Colonic mucosa (tissue), 4 donors: ENCODE measurements around the gene SPOP. TPM values are rescaled to one million over a fixed set of nuclear protein-coding genes. Genes with fewer than 3 reads are reported as not detected.
"Not testable (repeated sequence)": the region's sequence is repeated elsewhere in the genome, so short reads cannot be mapped to it uniquely, and the experiment has no call there.

Source experiments
- DNase-seq: peaks from one replicate; pipeline ENCODE4 v3.0.0-alpha.2; 2020
- H3K27ac ChIP-seq: fragments of 200-600 bp; one replicate; pipeline ENCODE4 v1.8.0; 2021
- H3K27me3 ChIP-seq: fragments of 200-600 bp; one replicate; pipeline ENCODE4 v1.8.0; 2021
- H3K36me3 ChIP-seq: fragments of 200-600 bp; one replicate; pipeline ENCODE4 v1.8.0; 2021
- H3K4me1 ChIP-seq: fragments of 200-600 bp; one replicate; pipeline ENCODE4 v1.8.0; 2021; ENCODE audit warnings: mild to moderate bottlenecking
- H3K4me3 ChIP-seq: fragments of 200-600 bp; one replicate; pipeline ENCODE4 v1.8.0; 2021
- H3K9ac ChIP-seq, 2 donors: one replicate each; pipeline ENCODE4 v1.7.0; 2013; ENCODE audit warnings: control low read depth in 2 of 2, low read depth in 2 of 2, low read length in 2 of 2
- H3K9me3 ChIP-seq: fragments of 200-600 bp; one replicate; pipeline ENCODE4 v1.8.0; 2021
- intact Hi-C: fragments of 100-400 bp; cut with DNase I; formaldehyde crosslinking; loops from one replicate; pipeline ENCODE4 v1.14.1; 2022
- total RNA-seq, 2 donors: library from RNA; stranded (reverse); fragmentation: NEBNext Ultra II Directional in 1 of 2; extraction: Animal tissue kit (Norgen Biotek cat#: 25700) in 1 of 2; gene quantifications; one replicate each; pipeline ENCODE4 v1.2.1, GENCODE V29; 2021
- TF ChIP-seq, protein P1 (sequence below): fragments of 200-600 bp; IDR thresholded peaks from one replicate; pipeline ENCODE4 v1.8.0; 2022; ENCODE audit warnings: antibody characterized with exemption, mild to moderate bottlenecking
- donor health status: healthy.
- donor health status: DM: no; HTN: no; CAD: no.
- donor health status: DM: no; HTN: no; CAD: no.

Gene SPOP
- total RNA-seq, 2 donors from 2014 or later: 60.5 to 83.2 TPM

DNA sequence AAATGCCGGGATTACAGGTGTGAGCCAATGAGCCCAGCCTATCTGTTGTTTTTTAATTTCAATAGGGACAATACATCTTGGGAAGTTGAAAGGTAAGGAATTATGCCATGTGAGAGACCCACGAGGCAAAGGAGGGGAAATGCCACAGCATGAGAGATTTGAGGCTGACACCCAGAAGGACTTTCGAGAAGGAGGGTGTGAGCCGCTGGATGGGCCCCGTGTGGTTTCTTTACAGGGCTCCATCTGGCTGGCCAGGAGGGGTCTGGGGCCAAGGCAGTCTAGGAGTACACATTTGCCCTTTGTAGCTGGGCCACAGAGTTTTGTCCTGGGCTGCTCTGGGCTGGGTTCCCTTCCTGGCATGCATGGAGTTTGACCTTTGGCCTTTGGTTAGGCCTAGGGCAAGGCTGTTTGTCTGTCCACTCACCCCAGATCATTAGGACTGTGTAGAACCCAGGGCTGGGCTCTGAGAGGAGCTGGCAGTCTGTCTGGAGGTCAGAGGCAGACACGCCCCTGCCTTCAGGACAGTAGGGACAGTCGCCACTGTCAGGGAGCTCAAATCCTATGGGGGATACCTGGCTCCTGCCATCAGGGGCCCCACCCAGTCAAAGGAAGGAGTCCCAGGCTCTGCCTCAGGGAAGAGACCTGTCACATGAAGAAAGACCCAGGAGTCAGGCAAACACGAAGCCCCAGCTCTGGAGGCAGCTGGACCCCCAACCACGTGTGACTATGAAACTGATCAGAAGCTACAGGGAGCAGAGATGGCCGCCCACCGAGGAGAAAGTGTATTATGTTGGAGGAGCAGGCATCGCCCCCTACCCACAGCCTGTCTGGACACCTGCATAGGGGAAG lies 126.5 kb downstream of the SPOP start:
- Histone ChIP-seq H3K27ac (no peak overlapping the region), H3K9me3 (no peaks in the 10 kb centered on the region), H3K4me3 (no peak overlapping the region), H3K9ac (no peak overlapping the region), H3K4me1 (no peaks in the 10 kb centered on the region), H3K27me3 (no peaks in the 10 kb centered on the region), H3K36me3 (no peaks in the 10 kb centered on the region)
- intact Hi-C loops: loop anchor here (10.0 kb wide), 1 partner anchor 237 kb away; no protein-coding TSS in a partner anchor
- TF ChIP-seq, protein P1, sequence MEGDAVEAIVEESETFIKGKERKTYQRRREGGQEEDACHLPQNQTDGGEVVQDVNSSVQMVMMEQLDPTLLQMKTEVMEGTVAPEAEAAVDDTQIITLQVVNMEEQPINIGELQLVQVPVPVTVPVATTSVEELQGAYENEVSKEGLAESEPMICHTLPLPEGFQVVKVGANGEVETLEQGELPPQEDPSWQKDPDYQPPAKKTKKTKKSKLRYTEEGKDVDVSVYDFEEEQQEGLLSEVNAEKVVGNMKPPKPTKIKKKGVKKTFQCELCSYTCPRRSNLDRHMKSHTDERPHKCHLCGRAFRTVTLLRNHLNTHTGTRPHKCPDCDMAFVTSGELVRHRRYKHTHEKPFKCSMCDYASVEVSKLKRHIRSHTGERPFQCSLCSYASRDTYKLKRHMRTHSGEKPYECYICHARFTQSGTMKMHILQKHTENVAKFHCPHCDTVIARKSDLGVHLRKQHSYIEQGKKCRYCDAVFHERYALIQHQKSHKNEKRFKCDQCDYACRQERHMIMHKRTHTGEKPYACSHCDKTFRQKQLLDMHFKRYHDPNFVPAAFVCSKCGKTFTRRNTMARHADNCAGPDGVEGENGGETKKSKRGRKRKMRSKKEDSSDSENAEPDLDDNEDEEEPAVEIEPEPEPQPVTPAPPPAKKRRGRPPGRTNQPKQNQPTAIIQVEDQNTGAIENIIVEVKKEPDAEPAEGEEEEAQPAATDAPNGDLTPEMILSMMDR: no peak
- no peak for DNase-seq

DNA sequence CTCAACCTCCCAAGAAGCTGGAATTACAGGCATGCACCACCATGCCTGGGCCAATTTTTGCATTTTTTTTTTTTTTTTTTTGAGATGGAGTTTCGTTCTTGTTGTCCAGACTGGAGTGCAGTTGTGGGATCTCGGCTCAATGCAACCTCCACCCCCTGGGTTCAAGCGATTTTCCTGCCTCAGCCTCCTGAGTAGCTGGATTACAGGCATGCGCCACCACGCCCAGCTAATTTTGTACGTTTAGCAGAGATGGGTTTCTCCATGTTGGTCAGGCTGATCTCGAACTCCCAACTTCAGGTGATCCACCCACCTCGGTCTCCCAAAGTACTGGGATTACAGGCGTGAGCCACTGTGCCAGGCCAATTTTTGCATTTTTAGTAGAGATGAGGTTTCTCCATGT lies 127.1 kb downstream of the SPOP start:
- not testable (repeated sequence) for DNase-seq, H3K9ac ChIP-seq, H3K9me3 ChIP-seq, H3K27ac ChIP-seq, H3K4me1 ChIP-seq, H3K4me3 ChIP-seq, H3K27me3 ChIP-seq, H3K36me3 ChIP-seq
- intact Hi-C loops: loop anchor here (10.0 kb wide), 1 partner anchor 236 kb away; no protein-coding TSS in a partner anchor

DNA sequence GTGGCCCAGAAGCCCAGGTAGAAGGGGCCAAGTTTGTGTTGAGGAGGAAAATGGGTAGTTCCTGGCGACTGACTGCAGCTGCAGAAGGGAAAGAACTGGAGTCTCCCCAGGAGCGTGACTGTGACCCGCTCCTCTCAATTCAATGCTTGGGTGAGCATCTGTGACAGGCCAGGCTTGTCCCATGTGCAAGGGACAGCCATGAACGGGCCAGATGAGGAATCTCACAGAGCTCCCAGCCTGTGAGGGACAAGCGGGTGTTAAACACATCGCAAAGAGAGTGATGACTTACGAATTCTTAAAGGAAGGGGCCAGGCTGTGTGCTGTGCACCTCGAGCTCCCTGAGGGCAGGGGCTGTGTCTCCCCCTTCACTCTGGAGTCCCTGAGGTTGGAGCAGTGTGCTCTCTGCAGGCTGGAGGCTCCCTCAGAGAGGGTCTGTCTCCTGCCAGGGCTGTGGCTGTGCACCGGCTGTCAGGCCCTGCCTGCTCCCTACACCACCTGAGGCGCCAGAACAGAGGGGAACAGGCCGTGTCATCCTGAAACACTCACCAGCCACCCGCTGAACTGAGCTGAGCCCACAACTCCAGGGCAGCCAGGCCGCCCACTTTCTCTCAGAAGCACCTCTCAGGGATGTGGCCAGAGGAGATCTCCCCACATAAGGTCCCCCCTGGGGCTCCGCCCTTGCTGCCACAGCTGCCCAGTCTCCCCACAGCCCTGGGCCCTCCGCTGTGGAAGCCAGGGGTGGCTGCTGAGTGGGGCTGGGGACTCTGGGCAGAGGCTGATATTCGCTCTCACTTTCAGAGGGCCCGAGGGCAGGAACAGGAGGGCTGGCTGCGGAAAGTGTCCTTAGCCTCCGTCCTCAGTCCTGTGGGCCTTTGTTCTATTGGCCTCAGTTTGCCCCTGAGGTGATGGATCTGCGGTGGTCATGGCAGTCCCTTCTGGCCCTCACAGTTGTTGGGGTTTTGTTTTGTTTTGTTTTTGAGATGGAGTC lies 127.9 kb downstream of the SPOP start:
- Histone ChIP-seq H3K9ac (no peak overlapping the region), H3K4me1 (no peaks in the 10 kb centered on the region), H3K27ac (no peak overlapping the region), H3K9me3 (no peaks in the 10 kb centered on the region), H3K4me3 (no peak overlapping the region), H3K36me3 (no peaks in the 10 kb centered on the region), H3K27me3 (no peaks in the 10 kb centered on the region)
- intact Hi-C loops: loop anchor here (10.0 kb wide), 1 partner anchor 235 kb away; no protein-coding TSS in a partner anchor
- TF ChIP-seq, protein P1: no peak
- no peak for DNase-seq

DNA sequence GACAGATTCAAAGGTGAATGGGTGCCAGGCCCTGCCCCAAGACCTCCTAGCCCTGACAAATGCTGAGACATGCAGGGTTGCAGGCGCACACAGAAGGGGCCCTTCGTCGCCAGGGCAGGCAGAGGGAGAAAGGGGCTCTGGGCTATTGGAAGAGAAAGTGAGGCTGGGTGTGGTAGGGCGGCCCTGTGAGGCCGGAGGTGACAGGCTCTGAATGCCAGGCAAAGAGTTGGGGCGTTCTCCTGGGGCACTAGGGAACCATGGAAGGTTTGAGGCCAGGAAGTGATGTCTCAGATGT lies 128.6 kb downstream of the SPOP start:
- Histone ChIP-seq H3K36me3 (no peaks in the 10 kb centered on the region), H3K4me1 (no peaks in the 10 kb centered on the region), H3K9ac (no peak overlapping the region), H3K4me3 (no peak overlapping the region), H3K9me3 (no peaks in the 10 kb centered on the region), H3K27ac (no peak overlapping the region), H3K27me3 (no peaks in the 10 kb centered on the region)
- no peak for DNase-seq
- intact Hi-C loops: no loop called here
- TF ChIP-seq, protein P1: no peak

Other genes with a start within 250 kb of the SPOP start
- gene NGFR, start 182.8 kb downstream of the SPOP start, total RNA-seq: 1 to 10 TPM in 1 of 2 donors, under 1 TPM in 1; 0.49 to 2.7 TPM
- gene NXPH3, start 102.2 kb downstream of the SPOP start, total RNA-seq: 1 to 10 TPM in 1 of 2 donors, under 1 TPM in 1; 0.42 to 2.1 TPM
- gene SLC35B1, start 29.9 kb upstream of the SPOP start, total RNA-seq: 10 to 100 TPM; 43.0 to 73.5 TPM
- gene FAM117A, start 86.0 kb upstream of the SPOP start, total RNA-seq: 1 to 10 TPM; 6.3 to 7.9 TPM
- 10 to 100 TPM; 39.4 to 42.5 TPM for gene KAT7, start 110.6 kb upstream of the SPOP start, total RNA-seq
- gene TAC4, start 170.0 kb upstream of the SPOP start, total RNA-seq: not detected